ENCODE measurements around the gene DOK3.

- no peak for TF ChIP-seq CTCF (IDR thresholded peaks at IDR 0.05)
- no peak for TF ChIP-seq POLR2AphosphoS5 (IDR thresholded peaks at IDR 0.05)
- TF ChIP-seq POLR2A (IDR thresholded peaks at IDR 0.05): no peak
Measured at GRCh38 chr5:177487144-177487543, 22.5 kb downstream of the DOK3 start.

All from upper lobe of left lung (tissue), 4 donors.